Stimulated activated CD4-positive, alpha-beta T cell treated with anti-CD3 and anti-CD28 coated beads, Interleukin-15, amount 100 ng/mL, for 24 hours (primary cell): ENCODE measurements around the gene CHD9NB.
"Not testable (repeated sequence)": the region's sequence is repeated elsewhere in the genome, so short reads cannot be mapped to it uniquely, and the experiment has no call there.

ENCODE experiments used
- DNase-seq: peaks from one replicate; pipeline ENCODE4 v3.0.0-alpha.2; 2020

Gene CHD9NB

DNA sequence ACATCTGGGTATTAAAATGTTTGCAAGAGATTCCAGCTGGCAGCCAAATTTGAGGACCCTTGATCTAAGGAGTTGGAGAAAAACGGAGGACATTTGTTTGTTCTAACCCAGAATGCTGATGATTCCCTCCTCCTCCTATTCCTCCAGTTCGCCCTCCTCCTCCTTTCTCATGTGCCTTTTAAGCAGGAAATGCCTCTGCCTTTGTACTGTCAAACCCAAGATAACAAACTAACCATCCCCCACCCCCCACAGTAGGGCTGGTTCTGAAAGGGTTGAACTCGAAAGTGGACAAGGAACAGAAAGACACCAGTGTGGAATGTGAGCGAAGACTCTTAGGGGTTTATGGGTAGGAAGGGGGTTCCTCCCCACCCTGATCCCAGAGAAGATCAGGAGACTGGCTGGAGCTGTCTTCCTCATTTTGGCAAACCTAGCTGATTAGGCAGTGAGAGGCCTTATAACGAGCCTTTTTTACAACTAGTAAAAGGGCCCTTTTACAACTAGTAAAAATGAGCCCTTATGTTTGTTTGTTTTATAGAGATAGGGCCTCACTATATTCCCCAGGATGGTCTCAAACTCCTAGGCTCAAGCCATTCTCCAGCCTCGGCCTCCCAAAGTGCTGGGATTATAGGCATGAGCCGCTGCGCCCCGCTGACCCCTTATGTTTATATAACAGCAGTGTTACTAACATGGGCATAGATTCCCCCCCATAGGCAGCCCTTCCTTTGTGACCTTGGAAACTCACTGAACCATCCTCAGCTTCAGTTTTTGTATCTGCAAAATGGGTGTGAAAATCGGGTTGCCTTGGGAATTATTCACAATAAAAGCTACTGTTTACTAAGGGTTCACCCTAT lies 3.1 kb upstream of the CHD9NB start:
- peak; percentile 14 for DNase-seq

DNA sequence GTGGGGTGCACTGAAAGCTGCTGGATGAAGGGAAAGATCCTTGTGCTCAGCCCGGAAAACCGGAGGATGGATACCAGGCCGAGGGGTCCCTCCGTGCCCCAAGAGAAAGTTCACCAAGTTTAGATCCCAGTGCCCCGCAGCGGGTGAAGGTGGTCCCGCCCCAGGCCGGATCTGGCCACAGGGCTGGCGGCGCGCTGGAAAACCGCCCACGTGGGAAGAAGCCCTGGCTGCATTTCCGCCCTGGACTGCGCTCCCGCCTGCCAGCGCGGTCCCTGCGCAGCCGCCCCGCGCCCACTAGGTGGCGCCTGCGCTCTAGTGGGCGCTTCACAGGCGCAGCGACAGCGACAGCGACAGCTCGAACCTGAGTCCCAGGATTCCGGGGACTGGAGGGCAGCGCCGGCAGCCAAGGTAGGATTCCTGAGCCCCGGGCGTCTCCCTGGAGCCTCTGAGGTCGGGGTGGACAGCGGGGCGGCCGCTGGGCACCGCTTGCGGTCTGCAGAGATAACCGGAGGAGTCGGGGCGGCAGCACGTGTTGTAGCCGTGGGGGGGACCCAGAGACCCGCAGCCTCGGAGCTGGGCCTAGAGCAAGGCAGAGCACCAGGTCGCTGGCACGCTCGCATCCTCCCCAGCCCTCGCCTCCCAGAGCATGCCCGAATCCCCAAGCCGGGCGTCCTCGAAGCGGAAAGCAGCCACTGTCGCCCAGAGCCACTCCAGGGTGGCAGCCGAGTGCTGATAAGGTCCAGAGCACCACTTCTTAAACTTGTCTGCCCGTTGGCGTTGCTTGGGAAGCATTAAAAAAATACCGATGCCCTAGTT lies 2.2 kb upstream of the CHD9NB start, which contains the start of gene CHD9:
Gene CHD9 (plus strand): TSS at position 322 of the 816 bp plus-strand sequence. CDS start 101,099 bp downstream, outside the sequence.
- peak; percentile 81 for DNase-seq

GRCh38 chr16:53053967-53054669 lies 1.4 kb upstream of the CHD9NB start:
- peak; percentile 42 for DNase-seq

DNA sequence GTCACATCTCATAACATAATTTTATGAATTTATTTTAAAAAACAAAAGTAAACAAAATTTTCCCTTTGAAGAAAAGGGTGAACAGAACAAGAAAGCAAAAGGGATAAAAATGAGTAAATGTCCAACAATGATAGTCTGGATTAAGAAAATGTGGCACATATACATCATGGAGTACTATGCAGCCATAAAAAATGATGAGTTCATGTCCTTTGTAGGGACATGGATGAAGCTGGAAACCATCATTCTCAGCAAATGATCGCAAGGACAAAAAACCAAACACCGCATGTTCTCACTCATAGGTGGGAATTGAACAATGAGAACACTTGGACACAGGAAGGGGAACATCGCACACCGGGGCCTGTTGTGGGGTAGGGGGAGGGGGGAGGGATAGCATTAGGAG lies 1.4 kb downstream of the CHD9NB start:
- not testable (repeated sequence) for DNase-seq

- no peak for DNase-seq
Measured at GRCh38 chr16:53048139-53048915, 4.4 kb downstream of the CHD9NB start.

GRCh38 chr16:53047515-53047914 lies 5.2 kb downstream of the CHD9NB start:
- DNase-seq: not testable (repeated sequence)

DNA sequence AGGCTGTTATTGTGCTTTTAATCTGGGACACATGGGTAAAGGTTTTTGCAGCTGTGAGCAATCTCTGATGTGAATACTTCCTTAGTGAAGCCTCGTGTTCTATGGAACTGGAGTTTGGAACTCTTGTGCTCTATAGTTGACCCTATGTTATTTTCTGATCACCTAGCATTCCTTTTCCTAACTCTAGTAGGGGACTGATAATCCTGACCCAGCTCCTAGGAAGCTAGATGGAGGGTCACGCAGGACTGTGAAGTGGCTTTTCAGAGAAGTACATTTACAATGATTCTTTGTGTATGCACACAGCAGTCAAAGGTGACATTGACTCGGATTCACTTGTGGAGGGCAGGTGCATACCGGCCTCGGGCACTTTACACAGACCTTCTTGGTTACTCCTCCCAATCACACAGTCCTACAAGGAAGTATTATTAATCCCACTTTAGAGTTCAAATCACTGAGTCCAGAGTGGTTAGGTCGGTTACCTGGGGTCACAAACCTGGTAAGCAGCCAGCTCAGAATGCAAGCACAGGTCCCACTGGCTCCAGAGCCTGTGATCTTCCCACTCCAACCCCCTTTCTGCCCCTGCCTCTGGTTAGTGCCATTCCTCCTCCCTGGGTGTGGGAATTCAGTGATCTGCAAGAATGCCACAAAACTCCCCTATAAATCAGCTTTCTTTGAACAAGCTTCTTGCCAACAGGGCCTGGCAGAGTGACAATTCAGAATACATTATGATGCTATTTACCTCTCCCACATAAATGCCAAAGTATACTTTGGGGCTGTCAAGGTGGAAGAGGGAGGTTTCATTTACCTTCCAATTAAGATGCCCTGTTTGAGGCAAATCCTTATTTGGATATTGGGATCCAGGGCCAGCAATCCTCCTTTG lies 7.1 kb downstream of the CHD9NB start:
- DNase-seq: no peak

DNA sequence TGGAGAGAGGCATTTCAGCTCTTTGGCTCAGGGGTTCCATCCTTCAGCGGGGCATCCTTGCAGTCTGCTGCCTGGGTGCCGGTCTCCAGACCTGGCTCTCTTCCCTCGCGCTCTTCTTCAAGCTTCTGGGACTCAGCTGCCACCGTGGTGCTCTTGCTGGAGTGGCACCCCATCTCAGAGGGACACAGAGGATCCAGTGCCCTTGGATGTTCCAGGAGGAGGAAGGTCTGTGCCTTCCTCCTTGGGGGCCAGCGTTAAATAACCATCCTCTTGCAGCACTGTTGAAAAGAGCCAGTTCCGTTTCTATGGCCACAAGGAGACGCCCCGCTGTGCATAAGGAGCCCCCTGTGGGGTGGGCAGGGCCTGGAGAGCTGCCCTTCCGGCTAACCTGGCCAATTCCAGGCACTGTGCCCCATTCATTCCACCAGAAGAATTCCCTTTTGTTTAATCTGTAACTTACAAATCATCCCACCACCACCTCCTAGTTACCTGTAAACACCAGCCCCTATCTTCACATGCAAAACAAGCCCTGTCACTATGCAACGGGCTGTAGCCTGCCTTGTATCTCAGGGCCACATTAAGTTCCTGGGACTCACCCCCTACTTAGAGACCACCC lies 8.6 kb downstream of the CHD9NB start:
- no peak for DNase-seq

GRCh38 chr16:53043428-53043831 lies 9.3 kb downstream of the CHD9NB start:
- DNase-seq: no peak

GRCh38 chr16:53042235-53042701 lies 10.4 kb downstream of the CHD9NB start:
- no peak for DNase-seq

- DNase-seq: no peak
Measured at GRCh38 chr16:53041320-53042051, 11.2 kb downstream of the CHD9NB start.

DNA sequence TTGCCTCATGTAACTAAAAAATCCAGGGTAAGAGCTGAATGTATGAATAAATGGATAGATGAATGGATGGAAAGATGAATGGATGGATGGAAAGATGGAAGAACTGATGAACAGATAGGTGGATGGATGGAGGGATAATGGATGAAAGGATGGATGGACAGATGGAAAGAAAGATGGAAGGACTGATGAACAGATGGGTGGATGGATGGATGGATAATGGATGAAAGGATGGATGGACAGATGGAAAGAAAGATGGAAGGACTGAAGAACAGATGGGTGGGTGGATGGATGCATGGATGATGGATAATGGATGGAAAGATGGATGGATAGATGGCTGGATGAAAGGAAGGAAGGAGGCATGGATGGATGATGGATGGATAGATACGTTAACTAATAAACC lies 11.9 kb downstream of the CHD9NB start:
- no peak for DNase-seq

GRCh38 chr16:53036711-53037110 lies 16.0 kb downstream of the CHD9NB start:
- DNase-seq: not testable (repeated sequence)

DNA sequence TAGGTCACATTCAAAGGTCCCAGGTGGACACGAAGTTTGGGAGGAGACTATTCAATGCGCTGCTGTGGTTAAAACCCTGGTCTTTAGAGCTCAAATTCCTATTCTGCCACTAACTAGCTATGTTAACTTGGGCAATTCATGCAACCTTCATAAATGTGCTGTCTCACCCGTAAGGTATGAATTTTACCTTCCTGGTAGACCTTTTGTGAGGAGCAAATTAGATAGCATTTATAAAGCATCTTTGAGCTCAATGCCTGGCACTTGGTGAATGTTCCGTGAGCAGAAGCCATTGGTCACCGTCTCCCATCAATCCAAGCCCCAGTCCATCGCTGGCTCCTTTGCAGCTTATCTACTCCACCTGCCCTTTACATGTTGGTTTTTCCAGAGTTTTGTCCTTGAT lies 16.6 kb downstream of the CHD9NB start:
- no peak for DNase-seq

DNA sequence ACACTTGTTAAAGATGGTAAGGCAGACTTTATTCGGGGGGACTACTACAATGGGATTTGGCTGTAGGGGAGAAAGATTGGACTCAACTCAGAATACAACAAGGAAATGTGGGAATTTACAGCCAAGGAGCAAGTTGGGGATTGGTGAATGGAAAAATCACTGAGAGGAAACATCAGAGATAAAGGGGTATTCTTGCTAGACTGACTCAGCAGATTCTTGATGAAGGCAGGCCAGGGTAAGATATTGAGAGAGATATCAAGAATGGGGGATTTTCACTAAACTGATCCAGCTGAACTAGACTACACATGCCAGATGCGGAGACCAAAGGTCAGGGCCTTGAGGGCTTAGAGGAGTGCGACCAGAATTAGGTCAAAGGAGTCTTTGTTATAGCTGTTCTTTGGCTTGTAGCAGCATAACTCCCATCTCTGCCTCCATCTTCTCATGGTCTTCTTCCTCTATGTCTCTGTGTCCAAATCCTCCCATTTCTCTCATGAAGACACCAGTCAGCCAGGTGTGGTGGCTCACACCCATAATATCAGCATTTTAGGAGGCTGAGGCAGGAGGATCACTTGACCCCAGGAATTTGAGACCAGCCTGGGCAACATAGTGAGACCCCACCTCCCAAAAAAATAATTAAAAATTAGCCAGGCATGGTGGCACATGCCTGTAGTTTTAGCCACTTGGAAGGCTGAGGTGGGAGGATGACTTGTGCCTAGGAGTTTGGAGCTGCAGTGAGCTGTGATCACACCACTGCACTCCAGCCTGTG lies 17.3 kb downstream of the CHD9NB start:
- no peak for DNase-seq

- DNase-seq: no peak
Measured at GRCh38 chr16:53034306-53034705, 18.4 kb downstream of the CHD9NB start.

DNA sequence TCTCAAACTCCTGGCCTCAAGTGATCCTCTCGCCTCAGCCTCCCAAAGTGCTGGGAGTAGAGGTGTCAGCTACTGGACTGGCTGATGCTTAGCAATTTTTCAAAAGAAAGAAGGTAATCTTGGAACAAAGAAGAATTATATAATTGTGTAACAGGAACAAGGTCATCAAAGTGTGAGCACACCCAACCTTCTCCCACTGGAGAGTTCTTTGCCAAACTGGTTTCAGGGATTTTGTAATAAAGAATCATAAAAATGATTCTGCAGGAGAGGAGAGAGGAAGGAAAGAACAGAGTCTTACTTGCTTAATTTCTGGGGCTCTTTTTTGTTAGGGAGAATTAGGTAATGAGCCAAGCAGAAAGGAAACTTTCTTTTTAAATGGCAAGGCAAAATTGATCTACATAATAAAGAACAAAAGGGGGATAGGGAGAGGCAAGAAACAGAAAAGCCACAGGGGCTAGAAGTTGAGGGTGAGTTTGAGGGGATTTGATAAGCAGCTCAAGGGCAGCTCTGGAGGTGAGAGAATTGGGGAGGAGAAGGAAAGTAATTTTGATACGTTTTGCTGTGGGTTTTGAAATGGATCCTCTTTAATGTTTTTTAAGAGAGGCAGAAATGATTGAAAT lies 21.3 kb downstream of the CHD9NB start:
- DNase-seq: no peak

DNA sequence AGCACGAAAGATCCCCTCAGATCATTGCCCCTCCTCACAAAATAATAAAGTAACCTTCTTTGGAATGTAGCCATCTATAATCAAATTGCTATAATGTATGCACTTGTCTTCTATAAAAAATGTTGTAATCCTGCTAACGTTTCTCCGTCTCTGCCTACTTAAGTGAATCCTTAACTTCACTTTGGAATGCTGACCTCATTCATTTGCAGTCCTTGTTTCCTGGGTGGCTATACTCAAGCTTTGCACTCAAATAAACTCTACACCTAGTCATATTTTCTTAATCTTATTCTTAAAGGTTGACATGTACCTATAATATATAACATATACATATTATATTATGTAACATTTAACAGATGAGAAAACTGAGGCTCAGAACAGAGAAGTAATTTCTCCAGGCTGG lies 22.7 kb downstream of the CHD9NB start:
- no peak for DNase-seq

DNA sequence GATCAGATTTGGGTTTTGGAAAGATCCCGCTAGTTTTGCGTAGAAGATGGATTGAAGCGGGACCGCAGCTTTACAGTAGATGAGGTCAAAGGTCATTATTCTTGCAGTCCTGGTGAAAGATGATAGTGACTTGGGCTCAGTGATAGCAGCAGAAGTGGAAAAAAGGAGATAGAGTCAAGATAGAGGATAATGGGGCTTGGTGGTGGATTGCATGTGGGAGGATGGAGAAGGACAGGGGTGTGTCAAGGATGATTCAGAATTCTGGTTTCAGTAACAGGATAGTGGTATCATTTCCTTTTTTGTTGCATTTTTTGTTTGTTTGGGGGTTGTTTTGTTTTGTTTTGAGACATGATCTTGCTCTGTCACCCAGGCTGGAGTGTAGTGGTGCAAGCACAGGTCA lies 28.7 kb downstream of the CHD9NB start:
- DNase-seq: no peak
